ENCODE measurements around the gene GPR85. TPM values are rescaled to one million over a fixed set of nuclear protein-coding genes. Genes with fewer than 3 reads are reported as not detected.

Gene GPR85
- total RNA-seq, 1 experiment from 2014 or later = not detected

GRCh38 chr7:113120647-113121046 is 34.0 kb upstream of the GPR85 start:
- H3K4me1 ChIP-seq (ENCODE audit: control insufficient read depth, insufficient read depth, low read length) = no peaks in the 10 kb centered on the region
- no peaks in the 10 kb centered on the region for H3K9me3 ChIP-seq (ENCODE audit: control insufficient read depth, insufficient read depth, low read depth, low read length)
- CTCF ChIA-PET = no interaction called here
- H3K4me3 ChIP-seq (ENCODE audit: low read depth in 2 of 2, low read length in 2 of 2) = no peak overlapping the region
- in situ Hi-C loops (cut with HindIII; ENCODE audit: low pct_unique_long_range_greater_than_20kb, low sequenced_read_pairs) (no loop called here), intact Hi-C loops (cut with micrococcal nuclease; ENCODE audit: unreplicated experiment) (no loop called here)
- no peaks in the 10 kb centered on the region; the same call in 1 of the 2 replicates for H3K36me3 ChIP-seq (ENCODE audit: control insufficient read depth, insufficient read depth, low read length)
- TF ChIP-seq REST (IDR thresholded peaks at IDR 0.05; ENCODE audit: insufficient read depth in 1 of 2, low read depth in 2 of 2, low read length in 1 of 2) (no peak), CTCF (IDR thresholded peaks at IDR 0.05) (no peak), SIN3A (IDR thresholded peaks at IDR 0.05; ENCODE audit: borderline replicate concordance, insufficient read depth, low read depth, low read length) (no peak), TCF7L2 (IDR thresholded peaks at IDR 0.05; ENCODE audit: low read depth, low read length) (no peak), POLR2AphosphoS5 (IDR thresholded peaks at IDR 0.05; ENCODE audit: low read depth, low read length) (no peak)
- DNase-seq (ENCODE audit: low read depth, low spot score) = no peak
- no peak for ATAC-seq
- no peak overlapping the region for H3K27ac ChIP-seq (ENCODE audit: low read length)
- POLR2A ChIA-PET = no interaction called here
- no TSS peak for BruUV-seq (replicated peaks)
- H3K27me3 ChIP-seq (ENCODE audit: control insufficient read depth, insufficient read depth, low read length) = no peaks in the 10 kb centered on the region

- ChIA-PET CTCF (no interaction called here), POLR2A (no interaction called here)
- no peaks in the 10 kb centered on the region; the same call in 1 of the 2 replicates for H3K36me3 ChIP-seq (ENCODE audit: control insufficient read depth, insufficient read depth, low read length)
- no peak for ATAC-seq
- in situ Hi-C loops (cut with HindIII; ENCODE audit: low pct_unique_long_range_greater_than_20kb, low sequenced_read_pairs) (no loop called here), intact Hi-C loops (cut with micrococcal nuclease; ENCODE audit: unreplicated experiment) (no loop called here)
- H3K27ac ChIP-seq (ENCODE audit: low read length) = no peak overlapping the region
- no TSS peak for BruUV-seq (replicated peaks)
- no peaks in the 10 kb centered on the region for H3K27me3 ChIP-seq (ENCODE audit: control insufficient read depth, insufficient read depth, low read length)
- H3K4me1 ChIP-seq (ENCODE audit: control insufficient read depth, insufficient read depth, low read length) = no peaks in the 10 kb centered on the region
- no peaks in the 10 kb centered on the region for H3K9me3 ChIP-seq (ENCODE audit: control insufficient read depth, insufficient read depth, low read depth, low read length)
- no peak overlapping the region; a peak in 1 of 4 replicates for H3K4me3 ChIP-seq (ENCODE audit: low read depth in 2 of 2, low read length in 2 of 2)
- TF ChIP-seq REST (IDR thresholded peaks at IDR 0.05; ENCODE audit: insufficient read depth in 1 of 2, low read depth in 2 of 2, low read length in 1 of 2) (no peak), CTCF (IDR thresholded peaks at IDR 0.05) (no peak), TCF7L2 (IDR thresholded peaks at IDR 0.05; ENCODE audit: low read depth, low read length) (no peak), POLR2AphosphoS5 (IDR thresholded peaks at IDR 0.05; ENCODE audit: low read depth, low read length) (no peak), SIN3A (IDR thresholded peaks at IDR 0.05; ENCODE audit: borderline replicate concordance, insufficient read depth, low read depth, low read length) (no peak)
- no peak for DNase-seq (ENCODE audit: low read depth, low spot score)
Observed at GRCh38 chr7:113119429-113119828, 32.8 kb upstream of the GPR85 start.

Data from Panc1 (cell line).